Daoy (cell line): Measurements from ENCODE around the gene ACBD4. TPM values are rescaled to one million over a fixed set of nuclear protein-coding genes. Genes with fewer than 3 reads are reported as not detected.

ENCODE experiments used
- DNase-seq: peaks from one replicate; pipeline ENCODE4 v3.0.0-alpha.2; 2015; ENCODE audit warnings: low read depth
- total RNA-seq: library from RNA; depleted of rRNA; stranded (reverse); fragments of >200 nt; shearing (Covaris generic); gene quantifications from 2 replicates; pipeline ENCODE4 v1.2.3, GENCODE V29; 2014; rRNA removed

ACBD4 gene
- 0.57 TPM in 1 of 2 replicates, not detected in the other for total RNA-seq

- peak; percentile 96 for DNase-seq
These were observed at the start of gene ACBD4 for GRCh38 chr17:45135192-45135977. ACBD4 (plus strand) TSS chr17:45135687; CDS start chr17:45136145, 458 bp downstream.

GRCh38 chr17:45086391-45086790, 49.1 kb upstream of the ACBD4 start:
- no peak for DNase-seq

GRCh38 chr17:45086865-45087503, 48.5 kb upstream of the ACBD4 start:
- no peak for DNase-seq

GRCh38 chr17:45087504-45087975, 47.9 kb upstream of the ACBD4 start:
- DNase-seq, result no peak

- no peak for DNase-seq
These were observed 47.5 kb upstream of the ACBD4 start for GRCh38 chr17:45087978-45088377.

GRCh38 chr17:45088741-45089140, 46.7 kb upstream of the ACBD4 start:
- DNase-seq, result no peak

- no peak for DNase-seq
These were observed 44.8 kb upstream of the ACBD4 start for GRCh38 chr17:45090711-45091110.

- no peak for DNase-seq
These were observed 43.6 kb upstream of the ACBD4 start for GRCh38 chr17:45091778-45092425.

- DNase-seq, result peak; percentile 97
These were observed 42.5 kb upstream of the ACBD4 start for GRCh38 chr17:45092911-45093430.

GRCh38 chr17:45093444-45094110, 41.9 kb upstream of the ACBD4 start:
- DNase-seq, result no peak

GRCh38 chr17:45096141-45096540, 39.3 kb upstream of the ACBD4 start:
- no peak for DNase-seq

- no peak for DNase-seq
These were observed 38.6 kb upstream of the ACBD4 start for GRCh38 chr17:45096926-45097325.

- DNase-seq, result no peak
These were observed 37.2 kb upstream of the ACBD4 start for GRCh38 chr17:45098081-45098868.

GRCh38 chr17:45098869-45099616, 36.4 kb upstream of the ACBD4 start:
- DNase-seq, result peak; percentile 86

GRCh38 chr17:45101546-45101882, 34.0 kb upstream of the ACBD4 start:
- DNase-seq, result no peak

GRCh38 chr17:45101883-45102811, 33.3 kb upstream of the ACBD4 start:
- no peak for DNase-seq

- DNase-seq, result no peak
These were observed 32.6 kb upstream of the ACBD4 start for GRCh38 chr17:45102856-45103255.

- no peak for DNase-seq
These were observed 32.2 kb upstream of the ACBD4 start for GRCh38 chr17:45103269-45103795.

GRCh38 chr17:45104029-45104428, 31.5 kb upstream of the ACBD4 start:
- no peak for DNase-seq
